ENCODE measurements around the gene SARS1.

SARS1 gene

DNA sequence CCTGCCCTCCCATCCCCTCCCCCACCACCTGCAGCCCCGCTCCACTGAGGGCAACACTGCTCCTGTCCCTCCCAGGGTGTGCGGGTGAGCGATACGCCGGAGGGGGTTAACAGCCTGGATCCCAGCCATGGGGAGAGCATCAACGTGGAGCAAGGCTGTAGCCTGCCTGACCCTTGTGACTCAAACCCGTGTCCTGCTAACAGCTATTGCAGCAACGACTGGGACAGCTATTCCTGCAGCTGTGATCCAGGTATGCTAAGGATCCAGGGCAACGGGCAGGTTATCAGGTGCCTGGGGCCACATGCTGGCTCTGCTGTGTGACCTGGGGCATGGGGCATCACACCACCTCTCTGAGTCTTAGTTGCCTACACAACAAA lies 50.6 kb downstream of the SARS1 start:
- Histone ChIP-seq H3K9ac (ENCODE audit: low read depth, low read length) (no peak overlapping the region), H3K27me3 (ENCODE audit: insufficient read depth, low read length, poor library complexity) (no peaks in the 10 kb centered on the region), H4K20me1 (ENCODE audit: insufficient read depth, low read length) (no peaks in the 10 kb centered on the region), H3K4me1 (ENCODE audit: insufficient read depth, low read length) (no peaks in the 10 kb centered on the region), H3K4me3 (ENCODE audit: low read depth in 1 of 2, low read length in 2 of 2) (no peak overlapping the region), H3K27ac (ENCODE audit: low read length) (no peak overlapping the region), H3K36me3 (ENCODE audit: insufficient read depth, low read length) (no peaks in the 10 kb centered on the region; the same call in 1 of the 2 replicates), H3K4me2 (ENCODE audit: insufficient read depth, low read length) (no peak overlapping the region), H3K79me2 (ENCODE audit: insufficient read depth, low read length) (no peaks in the 10 kb centered on the region), H2AFZ (ENCODE audit: low read depth, low read length) (no peak overlapping the region), H3K9me3 (ENCODE audit: insufficient read depth, low read length, severe bottlenecking) (no peaks in the 10 kb centered on the region)
- no peak for TF ChIP-seq EZH2 (IDR thresholded peaks at IDR 0.05; ENCODE audit: borderline replicate concordance, low read depth, low read length, severe bottlenecking)
- TF ChIP-seq, protein P1, sequence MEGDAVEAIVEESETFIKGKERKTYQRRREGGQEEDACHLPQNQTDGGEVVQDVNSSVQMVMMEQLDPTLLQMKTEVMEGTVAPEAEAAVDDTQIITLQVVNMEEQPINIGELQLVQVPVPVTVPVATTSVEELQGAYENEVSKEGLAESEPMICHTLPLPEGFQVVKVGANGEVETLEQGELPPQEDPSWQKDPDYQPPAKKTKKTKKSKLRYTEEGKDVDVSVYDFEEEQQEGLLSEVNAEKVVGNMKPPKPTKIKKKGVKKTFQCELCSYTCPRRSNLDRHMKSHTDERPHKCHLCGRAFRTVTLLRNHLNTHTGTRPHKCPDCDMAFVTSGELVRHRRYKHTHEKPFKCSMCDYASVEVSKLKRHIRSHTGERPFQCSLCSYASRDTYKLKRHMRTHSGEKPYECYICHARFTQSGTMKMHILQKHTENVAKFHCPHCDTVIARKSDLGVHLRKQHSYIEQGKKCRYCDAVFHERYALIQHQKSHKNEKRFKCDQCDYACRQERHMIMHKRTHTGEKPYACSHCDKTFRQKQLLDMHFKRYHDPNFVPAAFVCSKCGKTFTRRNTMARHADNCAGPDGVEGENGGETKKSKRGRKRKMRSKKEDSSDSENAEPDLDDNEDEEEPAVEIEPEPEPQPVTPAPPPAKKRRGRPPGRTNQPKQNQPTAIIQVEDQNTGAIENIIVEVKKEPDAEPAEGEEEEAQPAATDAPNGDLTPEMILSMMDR (IDR thresholded peaks at IDR 0.05; ENCODE audit: borderline replicate concordance, extremely low read depth, low read length, poor library complexity, severe bottlenecking): no peak
- DNase-seq (no peak), ATAC-seq (ENCODE audit: insufficient read depth, low read depth) (no peak)

DNA sequence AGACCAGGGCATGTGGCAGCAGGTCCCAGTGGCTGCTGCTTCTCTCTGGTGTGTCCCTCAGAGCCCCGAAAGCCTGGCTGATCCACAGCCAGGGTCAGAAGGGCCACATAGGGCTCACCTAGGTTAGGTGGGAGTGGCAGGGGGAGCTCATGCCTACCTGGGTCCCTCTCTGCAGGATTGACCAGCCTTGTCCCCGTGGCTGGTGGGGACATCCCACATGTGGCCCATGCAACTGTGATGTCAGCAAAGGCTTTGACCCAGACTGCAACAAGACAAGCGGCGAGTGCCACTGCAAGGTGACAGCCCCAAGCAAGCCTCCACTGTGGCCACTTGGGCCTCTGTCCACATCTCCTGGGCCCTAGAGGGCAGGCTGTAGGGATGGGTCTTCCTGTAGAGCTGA lies 51.3 kb downstream of the SARS1 start:
- no peak overlapping the region for H3K9ac ChIP-seq (ENCODE audit: low read depth, low read length)
- ATAC-seq (ENCODE audit: insufficient read depth, low read depth): no peak
- no peaks in the 10 kb centered on the region for H3K9me3 ChIP-seq (ENCODE audit: insufficient read depth, low read length, severe bottlenecking)
- no peaks in the 10 kb centered on the region for H3K4me1 ChIP-seq (ENCODE audit: insufficient read depth, low read length)
- H2AFZ ChIP-seq (ENCODE audit: low read depth, low read length): no peak overlapping the region
- no peaks in the 10 kb centered on the region for H4K20me1 ChIP-seq (ENCODE audit: insufficient read depth, low read length)
- H3K4me3 ChIP-seq (ENCODE audit: low read depth in 1 of 2, low read length in 2 of 2): no peak overlapping the region
- H3K27me3 ChIP-seq (ENCODE audit: insufficient read depth, low read length, poor library complexity): no peaks in the 10 kb centered on the region
- H3K36me3 ChIP-seq (ENCODE audit: insufficient read depth, low read length): no peaks in the 10 kb centered on the region; the same call in 1 of the 2 replicates
- H3K4me2 ChIP-seq (ENCODE audit: insufficient read depth, low read length): no peak overlapping the region
- no peaks in the 10 kb centered on the region for H3K79me2 ChIP-seq (ENCODE audit: insufficient read depth, low read length)
- TF ChIP-seq, protein P1 (IDR thresholded peaks at IDR 0.05; ENCODE audit: borderline replicate concordance, extremely low read depth, low read length, poor library complexity, severe bottlenecking): no peak
- TF ChIP-seq EZH2 (IDR thresholded peaks at IDR 0.05; ENCODE audit: borderline replicate concordance, low read depth, low read length, severe bottlenecking): no peak
- no peak overlapping the region for H3K27ac ChIP-seq (ENCODE audit: low read length)
- no peak for DNase-seq

DNA sequence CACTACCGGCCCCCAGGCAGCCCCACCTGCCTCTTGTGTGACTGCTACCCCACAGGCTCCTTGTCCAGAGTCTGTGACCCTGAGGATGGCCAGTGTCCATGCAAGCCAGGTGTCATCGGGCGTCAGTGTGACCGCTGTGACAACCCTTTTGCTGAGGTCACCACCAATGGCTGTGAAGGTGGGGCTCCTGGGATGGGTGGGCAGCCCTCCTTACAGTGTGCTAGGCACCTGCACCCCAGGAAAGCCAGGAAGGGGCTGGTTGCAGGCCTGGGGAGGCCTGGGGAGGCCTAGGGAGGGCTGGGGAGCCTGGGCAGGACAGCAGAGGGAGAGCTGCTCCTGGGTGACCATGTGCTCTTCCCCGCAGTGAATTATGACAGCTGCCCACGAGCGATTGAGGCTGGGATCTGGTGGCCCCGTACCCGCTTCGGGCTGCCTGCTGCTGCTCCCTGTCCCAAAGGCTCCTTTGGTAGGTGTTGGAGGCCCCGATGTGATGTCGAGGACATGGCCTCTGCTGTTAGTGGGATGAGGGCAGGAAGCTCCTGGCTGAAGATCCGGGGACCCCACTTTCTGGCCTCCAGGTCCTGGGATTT lies 52.1 kb downstream of the SARS1 start:
- no peaks in the 10 kb centered on the region for H3K9me3 ChIP-seq (ENCODE audit: insufficient read depth, low read length, severe bottlenecking)
- H3K4me1 ChIP-seq (ENCODE audit: insufficient read depth, low read length): no peaks in the 10 kb centered on the region
- no peaks in the 10 kb centered on the region for H3K27me3 ChIP-seq (ENCODE audit: insufficient read depth, low read length, poor library complexity)
- no peaks in the 10 kb centered on the region; the same call in 1 of the 2 replicates for H3K36me3 ChIP-seq (ENCODE audit: insufficient read depth, low read length)
- H3K4me2 ChIP-seq (ENCODE audit: insufficient read depth, low read length): no peak overlapping the region
- no peak for TF ChIP-seq EZH2 (IDR thresholded peaks at IDR 0.05; ENCODE audit: borderline replicate concordance, low read depth, low read length, severe bottlenecking)
- TF ChIP-seq, protein P1 (IDR thresholded peaks at IDR 0.05; ENCODE audit: borderline replicate concordance, extremely low read depth, low read length, poor library complexity, severe bottlenecking): no peak
- H3K9ac ChIP-seq (ENCODE audit: low read depth, low read length): no peak overlapping the region
- no peak overlapping the region for H2AFZ ChIP-seq (ENCODE audit: low read depth, low read length)
- H4K20me1 ChIP-seq (ENCODE audit: insufficient read depth, low read length): no peaks in the 10 kb centered on the region
- no peak overlapping the region for H3K27ac ChIP-seq (ENCODE audit: low read length)
- DNase-seq: no peak
- no peak overlapping the region for H3K4me3 ChIP-seq (ENCODE audit: low read depth in 1 of 2, low read length in 2 of 2)
- ATAC-seq (ENCODE audit: insufficient read depth, low read depth): no peak
- no peaks in the 10 kb centered on the region for H3K79me2 ChIP-seq (ENCODE audit: insufficient read depth, low read length)

Measured in DND-41 (cell line).